Measurements from ENCODE around the gene COL4A1.

DNA sequence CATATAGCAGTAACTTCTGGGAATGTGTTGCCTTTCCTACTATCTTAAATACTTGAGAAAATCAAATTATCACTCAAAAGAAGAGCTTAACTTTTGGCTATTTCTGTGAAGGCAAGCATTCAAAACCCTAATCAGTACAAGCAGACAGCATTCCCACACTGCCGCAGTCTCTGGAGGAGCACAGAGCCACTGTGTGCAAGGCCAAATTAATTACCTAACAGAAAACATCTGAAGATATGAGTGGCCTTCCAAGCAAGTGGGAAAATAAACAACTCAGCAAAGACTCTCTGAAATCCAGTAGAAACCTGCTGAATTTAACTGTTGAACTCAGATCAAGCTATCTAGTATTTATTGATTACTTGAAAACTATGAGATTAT lies 68.2 kb downstream of the COL4A1 start:
- TF ChIP-seq, protein P1, sequence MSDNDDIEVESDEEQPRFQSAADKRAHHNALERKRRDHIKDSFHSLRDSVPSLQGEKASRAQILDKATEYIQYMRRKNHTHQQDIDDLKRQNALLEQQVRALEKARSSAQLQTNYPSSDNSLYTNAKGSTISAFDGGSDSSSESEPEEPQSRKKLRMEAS (IDR thresholded peaks at IDR 0.05) = no peak
- TF ChIP-seq NFIC (IDR thresholded peaks at IDR 0.05) = no peak
- no peak for TF ChIP-seq RAD21 (IDR thresholded peaks at IDR 0.05; ENCODE audit: low read depth)
- TF ChIP-seq EGR1 (IDR thresholded peaks at IDR 0.05) = no peak
- TF ChIP-seq, protein P2, sequence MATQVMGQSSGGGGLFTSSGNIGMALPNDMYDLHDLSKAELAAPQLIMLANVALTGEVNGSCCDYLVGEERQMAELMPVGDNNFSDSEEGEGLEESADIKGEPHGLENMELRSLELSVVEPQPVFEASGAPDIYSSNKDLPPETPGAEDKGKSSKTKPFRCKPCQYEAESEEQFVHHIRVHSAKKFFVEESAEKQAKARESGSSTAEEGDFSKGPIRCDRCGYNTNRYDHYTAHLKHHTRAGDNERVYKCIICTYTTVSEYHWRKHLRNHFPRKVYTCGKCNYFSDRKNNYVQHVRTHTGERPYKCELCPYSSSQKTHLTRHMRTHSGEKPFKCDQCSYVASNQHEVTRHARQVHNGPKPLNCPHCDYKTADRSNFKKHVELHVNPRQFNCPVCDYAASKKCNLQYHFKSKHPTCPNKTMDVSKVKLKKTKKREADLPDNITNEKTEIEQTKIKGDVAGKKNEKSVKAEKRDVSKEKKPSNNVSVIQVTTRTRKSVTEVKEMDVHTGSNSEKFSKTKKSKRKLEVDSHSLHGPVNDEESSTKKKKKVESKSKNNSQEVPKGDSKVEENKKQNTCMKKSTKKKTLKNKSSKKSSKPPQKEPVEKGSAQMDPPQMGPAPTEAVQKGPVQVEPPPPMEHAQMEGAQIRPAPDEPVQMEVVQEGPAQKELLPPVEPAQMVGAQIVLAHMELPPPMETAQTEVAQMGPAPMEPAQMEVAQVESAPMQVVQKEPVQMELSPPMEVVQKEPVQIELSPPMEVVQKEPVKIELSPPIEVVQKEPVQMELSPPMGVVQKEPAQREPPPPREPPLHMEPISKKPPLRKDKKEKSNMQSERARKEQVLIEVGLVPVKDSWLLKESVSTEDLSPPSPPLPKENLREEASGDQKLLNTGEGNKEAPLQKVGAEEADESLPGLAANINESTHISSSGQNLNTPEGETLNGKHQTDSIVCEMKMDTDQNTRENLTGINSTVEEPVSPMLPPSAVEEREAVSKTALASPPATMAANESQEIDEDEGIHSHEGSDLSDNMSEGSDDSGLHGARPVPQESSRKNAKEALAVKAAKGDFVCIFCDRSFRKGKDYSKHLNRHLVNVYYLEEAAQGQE (IDR thresholded peaks at IDR 0.05; ENCODE audit: low read depth) = no peak
- TF ChIP-seq TAF1 (IDR thresholded peaks at IDR 0.05; ENCODE audit: low read depth) = no peak
- no peak for TF ChIP-seq CEBPB (IDR thresholded peaks at IDR 0.05)
- no peak for TF ChIP-seq CREB1 (IDR thresholded peaks at IDR 0.05; ENCODE audit: low read depth)
- no peak for TF ChIP-seq EP300 (IDR thresholded peaks at IDR 0.05; ENCODE audit: borderline replicate concordance)
- no peak for TF ChIP-seq ZBTB7A (IDR thresholded peaks at IDR 0.05; ENCODE audit: low read depth)
- TF ChIP-seq YY1 (IDR thresholded peaks at IDR 0.05; ENCODE audit: low read depth) = no peak
- no peak for TF ChIP-seq FOXM1 (IDR thresholded peaks at IDR 0.05; ENCODE audit: borderline replicate concordance, low read depth)

All from Ishikawa (cell line).